ENCODE measurements around the gene KRTAP4-7.
"Not testable (repeated sequence)": the region's sequence is repeated elsewhere in the genome, so short reads cannot be mapped to it uniquely, and the experiment has no call there.

The KRTAP4-7 gene

GRCh38 chr17:41108728-41109386, 24.9 kb downstream of the KRTAP4-7 start:
- in situ Hi-C loops (cut with MboI; ENCODE audit: low sequenced_read_pairs); H3K4me3 ChIP-seq; H3K27me3 ChIP-seq (ENCODE audit: low read depth); H3K4me1 ChIP-seq; H3K9me3 ChIP-seq; H3K36me3 ChIP-seq (replicated peaks); DNase-seq (ENCODE audit: low spot score in 2 of 2): not testable (repeated sequence)

GRCh38 chr17:41111151-41111885, 27.4 kb downstream of the KRTAP4-7 start:
- Histone ChIP-seq H3K4me3 (no peak overlapping the region), H3K36me3 (replicated peaks) (no peaks in the 10 kb centered on the region), H3K9me3 (no peaks in the 10 kb centered on the region; the same call in 1 of the 2 replicates), H3K4me1 (no peaks in the 10 kb centered on the region), H3K27me3 (ENCODE audit: low read depth) (no peaks in the 10 kb centered on the region)
- DNase-seq (ENCODE audit: low spot score in 2 of 2), result no peak
- in situ Hi-C loops (cut with MboI; ENCODE audit: low sequenced_read_pairs), result no loop called here

- H3K4me3 ChIP-seq, result no peak overlapping the region
- H3K9me3 ChIP-seq, result no peaks in the 10 kb centered on the region; the same call in 1 of the 2 replicates
- H3K27me3 ChIP-seq (ENCODE audit: low read depth), result 0 out of 2 replicates have a peak, but pooled peaks cover 3% of the 10 kb centered on the region
Measured at GRCh38 chr17:41116297-41116696, 32.3 kb downstream of the KRTAP4-7 start.

GRCh38 chr17:41117846-41118386, 34.0 kb downstream of the KRTAP4-7 start, which contains the start of gene KRTAP4-11:
TSS of gene KRTAP4-11 (minus strand) at chr17:41118373. CDS start at chr17:41118315, 58 bp downstream.
- H3K27me3 ChIP-seq (ENCODE audit: low read depth); H3K9me3 ChIP-seq; H3K36me3 ChIP-seq (replicated peaks); in situ Hi-C loops (cut with MboI; ENCODE audit: low sequenced_read_pairs); H3K4me3 ChIP-seq; H3K4me1 ChIP-seq; DNase-seq (ENCODE audit: low spot score in 2 of 2): not testable (repeated sequence)

More at GRCh38 chr17:41116297-41116696, 32.3 kb downstream of the KRTAP4-7 start:
- Histone ChIP-seq H3K4me1 (no peaks in the 10 kb centered on the region), H3K36me3 (replicated peaks) (no peaks in the 10 kb centered on the region)
- in situ Hi-C loops (cut with MboI; ENCODE audit: low sequenced_read_pairs), result no loop called here
- no peak for DNase-seq (ENCODE audit: low spot score in 2 of 2)

GRCh38 chr17:41118721-41119120, 34.8 kb downstream of the KRTAP4-7 start:
- in situ Hi-C loops (cut with MboI; ENCODE audit: low sequenced_read_pairs), result no loop called here
- no peaks in the 10 kb centered on the region for H3K36me3 ChIP-seq (replicated peaks)
- DNase-seq (ENCODE audit: low spot score in 2 of 2), result no peak
- H3K4me3 ChIP-seq, result no peak overlapping the region
- no peaks in the 10 kb centered on the region for H3K4me1 ChIP-seq
- H3K9me3 ChIP-seq, result no peaks in the 10 kb centered on the region
- H3K27me3 ChIP-seq (ENCODE audit: low read depth), result 0 out of 2 replicates have a peak, but pooled peaks cover 3% of the 10 kb centered on the region

- H3K27me3 ChIP-seq (ENCODE audit: low read depth); DNase-seq (ENCODE audit: low spot score in 2 of 2); H3K4me1 ChIP-seq; H3K4me3 ChIP-seq; H3K36me3 ChIP-seq (replicated peaks); H3K9me3 ChIP-seq; in situ Hi-C loops (cut with MboI; ENCODE audit: low sequenced_read_pairs): not testable (repeated sequence)
Measured at GRCh38 chr17:41119696-41120690, 36.0 kb downstream of the KRTAP4-7 start.

- in situ Hi-C loops (cut with MboI; ENCODE audit: low sequenced_read_pairs), result no loop called here
- no peaks in the 10 kb centered on the region for H3K4me1 ChIP-seq
- no peaks in the 10 kb centered on the region for H3K36me3 ChIP-seq (replicated peaks)
- H3K4me3 ChIP-seq, result no peak overlapping the region
- peaks cover 3% of the 10 kb centered on the region; the same call in 1 of the 2 replicates for H3K27me3 ChIP-seq (ENCODE audit: low read depth)
- H3K9me3 ChIP-seq, result no peaks in the 10 kb centered on the region
- DNase-seq (ENCODE audit: low spot score in 2 of 2), result no peak
Measured at GRCh38 chr17:41121742-41122141, 37.8 kb downstream of the KRTAP4-7 start.

GRCh38 chr17:41123292-41123990, 39.5 kb downstream of the KRTAP4-7 start:
- DNase-seq (ENCODE audit: low spot score in 2 of 2); H3K27me3 ChIP-seq (ENCODE audit: low read depth); H3K36me3 ChIP-seq (replicated peaks); in situ Hi-C loops (cut with MboI; ENCODE audit: low sequenced_read_pairs); H3K4me1 ChIP-seq; H3K4me3 ChIP-seq; H3K9me3 ChIP-seq: not testable (repeated sequence)

GRCh38 chr17:41123991-41124371, 40.0 kb downstream of the KRTAP4-7 start, which contains the start of gene KRTAP4-12:
TSS of gene KRTAP4-12 (minus strand) at chr17:41124182. CDS start at chr17:41124122, 60 bp downstream.
- H3K4me1 ChIP-seq, result not testable (repeated sequence)

GRCh38 chr17:41125064-41125463, 41.1 kb downstream of the KRTAP4-7 start:
- H3K4me1 ChIP-seq, result no peaks in the 10 kb centered on the region
- no peak overlapping the region for H3K4me3 ChIP-seq
- H3K27me3 ChIP-seq (ENCODE audit: low read depth), result no peaks in the 10 kb centered on the region; the same call in 1 of the 2 replicates
- in situ Hi-C loops (cut with MboI; ENCODE audit: low sequenced_read_pairs), result no loop called here
- no peaks in the 10 kb centered on the region for H3K36me3 ChIP-seq (replicated peaks)
- no peak for DNase-seq (ENCODE audit: low spot score in 2 of 2)
- no peaks in the 10 kb centered on the region for H3K9me3 ChIP-seq

More at GRCh38 chr17:41123991-41124371, 40.0 kb downstream of the KRTAP4-7 start, which contains the start of gene KRTAP4-12:
- H3K36me3 ChIP-seq (replicated peaks); H3K9me3 ChIP-seq; in situ Hi-C loops (cut with MboI; ENCODE audit: low sequenced_read_pairs); H3K4me3 ChIP-seq; DNase-seq (ENCODE audit: low spot score in 2 of 2); H3K27me3 ChIP-seq (ENCODE audit: low read depth): not testable (repeated sequence)

GRCh38 chr17:41126412-41126811, 42.5 kb downstream of the KRTAP4-7 start:
- in situ Hi-C loops (cut with MboI; ENCODE audit: low sequenced_read_pairs), result no loop called here
- Histone ChIP-seq H3K4me3 (no peak overlapping the region), H3K27me3 (ENCODE audit: low read depth) (no peaks in the 10 kb centered on the region; the same call in 1 of the 2 replicates), H3K4me1 (no peaks in the 10 kb centered on the region), H3K36me3 (replicated peaks) (no peaks in the 10 kb centered on the region), H3K9me3 (no peaks in the 10 kb centered on the region)
- no peak for DNase-seq (ENCODE audit: low spot score in 2 of 2)

- Histone ChIP-seq H3K4me1 (no peaks in the 10 kb centered on the region), H3K4me3 (no peak overlapping the region), H3K36me3 (replicated peaks) (no peaks in the 10 kb centered on the region), H3K9me3 (no peaks in the 10 kb centered on the region), H3K27me3 (ENCODE audit: low read depth) (no peaks in the 10 kb centered on the region; the same call in 1 of the 2 replicates)
- DNase-seq (ENCODE audit: low spot score in 2 of 2), result no peak
- in situ Hi-C loops (cut with MboI; ENCODE audit: low sequenced_read_pairs), result no loop called here
Measured at GRCh38 chr17:41127371-41127770, 43.4 kb downstream of the KRTAP4-7 start.

Data from HAP-1 (cell line).